Endodermal cell (in vitro differentiated cells): ENCODE measurements around the gene PSMD2. TPM values are rescaled to one million over a fixed set of nuclear protein-coding genes. Genes with fewer than 3 reads are reported as not detected.

Source experiments
- DNase-seq: peaks from one replicate; pipeline ENCODE4 v3.0.0-alpha.2; 2017
- H3K27ac ChIP-seq: 2 replicates; pipeline ENCODE4 v1.5.1; 2013; ENCODE audit warnings: mild to moderate bottlenecking, low read depth, low read length, moderate library complexity
- H3K27me3 ChIP-seq: 2 replicates; pipeline ENCODE4 v1.6.1; 2013; ENCODE audit warnings: mild to moderate bottlenecking, low read length, moderate library complexity; ENCODE audit not compliant: insufficient read depth, control insufficient read depth, poor library complexity, severe bottlenecking
- H3K36me3 ChIP-seq: 2 replicates; pipeline ENCODE4 v1.7.0; 2013; ENCODE audit warnings: mild to moderate bottlenecking, low read length, moderate library complexity; ENCODE audit not compliant: control insufficient read depth, insufficient read depth
- H3K4me1 ChIP-seq: one replicate; pipeline ENCODE4 v1.7.0; 2013; ENCODE audit warnings: low read length; ENCODE audit not compliant: control insufficient read depth, insufficient read depth
- H3K4me3 ChIP-seq: 2 replicates; pipeline ENCODE4 v1.5.1; 2013; ENCODE audit warnings: mild to moderate bottlenecking, low read length, moderate library complexity
- H3K9ac ChIP-seq: 2 replicates; pipeline ENCODE4 v1.6.1; 2013; ENCODE audit warnings: mild to moderate bottlenecking, low read length, moderate library complexity; ENCODE audit not compliant: poor library complexity, severe bottlenecking; ENCODE audit errors: extremely low read depth
- H3K9me3 ChIP-seq: 2 replicates; pipeline ENCODE4 v1.6.1; 2013; ENCODE audit warnings: mild to moderate bottlenecking, low read length, moderate library complexity; ENCODE audit not compliant: control insufficient read depth
- H3K27ac Mint-ChIP-seq: 2 replicates; pipeline ENCODE4 v1.8.0; 2020; ENCODE audit warnings: mixed read lengths
- H3K27me3 Mint-ChIP-seq: 2 replicates; pipeline ENCODE4 v1.8.0; 2021; ENCODE audit warnings: mild to moderate bottlenecking, mixed read lengths; ENCODE audit not compliant: insufficient read depth
- H3K36me3 Mint-ChIP-seq: 2 replicates; pipeline ENCODE4 v1.8.0; 2020; ENCODE audit warnings: low read depth, mixed read lengths
- H3K4me1 Mint-ChIP-seq: 2 replicates; pipeline ENCODE4 v1.8.0; 2020; ENCODE audit warnings: mixed read lengths
- H3K4me3 Mint-ChIP-seq: 2 replicates; pipeline ENCODE4 v1.8.0; 2020; ENCODE audit warnings: mild to moderate bottlenecking, moderate library complexity, mixed read lengths
- H3K9me3 Mint-ChIP-seq: 2 replicates; pipeline ENCODE4 v1.8.0; 2020; ENCODE audit warnings: mild to moderate bottlenecking, mixed read lengths
- CTCF ChIP-seq: fragments of 200-600 bp; sonication (generic); conservative IDR thresholded peaks from 2 replicates; pipeline ENCODE4 v1.5.0; 2021; ENCODE audit warnings: antibody characterized with exemption, mild to moderate bottlenecking
- WGBS, 2 experiments: methylation state at CpG; one replicate each; pipeline versions ENCODE4 v1.1.5 to v1.1.7; 2013; ENCODE audit warnings: missing lambda C conversion rate in 2 of 2, mixed read lengths in 1 of 2; ENCODE audit not compliant: insufficient coverage in 1 of 2, insufficient read length in 1 of 2; 5-methylcytosine and 5-hydroxymethylcytosine counted together
- total RNA-seq, 2 donors: library from RNA; stranded (reverse); fragmentation: NEBNext Ultra II Directional in 1 of 2; extraction: Animal tissue kit (Norgen Biotek cat#: 25700) in 1 of 2; gene quantifications; 2 replicates in 1 of 2; 3 replicates in 1 of 2; pipeline ENCODE4 v1.2.1, GENCODE V29; 2021

Gene PSMD2
- total RNA-seq, 2 donors from 2014 or later: 332 TPM

- WGBS, 2 experiments: 94 to 96% methylated on average over 14 to 15 of the region's 15 CpGs
- H3K27ac Mint-ChIP-seq: peak overlapping the region; percentile 84
These were observed 53.2 kb downstream of the PSMD2 start for GRCh38 chr3:184352149-184352785.

GRCh38 chr3:184352897-184353545 lies 54.0 kb downstream of the PSMD2 start:
- Mint-ChIP-seq H3K27ac (no peak overlapping the region), H3K4me1 (peaks cover 30% of the 10 kb centered on the region), H3K4me3 (no peak overlapping the region), H3K27me3 (no peaks in the 10 kb centered on the region), H3K36me3 (peaks cover 42% of the 10 kb centered on the region), H3K9me3 (no peaks in the 10 kb centered on the region)
- WGBS, 2 experiments: 94 to 96% methylated on average over 8 to 11 of the region's 11 CpGs
- Histone ChIP-seq H3K27me3 (no peaks in the 10 kb centered on the region), H3K9me3 (no peaks in the 10 kb centered on the region), H3K4me3 (no peak overlapping the region), H3K9ac (no peak overlapping the region), H3K36me3 (peaks cover 58% of the 10 kb centered on the region), H3K4me1 (peaks cover 12% of the 10 kb centered on the region), H3K27ac (no peak overlapping the region)
- no peak for TF ChIP-seq CTCF
- DNase-seq: no peak

More at GRCh38 chr3:184352149-184352785, 53.2 kb downstream of the PSMD2 start:
- Histone ChIP-seq H3K27ac (no peak overlapping the region), H3K4me3 (no peak overlapping the region), H3K27me3 (no peaks in the 10 kb centered on the region), H3K9me3 (no peaks in the 10 kb centered on the region), H3K9ac (no peak overlapping the region), H3K4me1 (peaks cover 12% of the 10 kb centered on the region), H3K36me3 (peaks cover 51% of the 10 kb centered on the region)
- H3K36me3 Mint-ChIP-seq: peaks cover 40% of the 10 kb centered on the region
- TF ChIP-seq CTCF: no peak
- peaks cover 30% of the 10 kb centered on the region for H3K4me1 Mint-ChIP-seq
- no peaks in the 10 kb centered on the region for H3K27me3 Mint-ChIP-seq
- H3K4me3 Mint-ChIP-seq: peak overlapping the region; percentile 14
- H3K9me3 Mint-ChIP-seq: no peaks in the 10 kb centered on the region
- peak; percentile 44 for DNase-seq

GRCh38 chr3:184353546-184353941 lies 54.5 kb downstream of the PSMD2 start:
- DNase-seq: no peak
- no peak overlapping the region for H3K27ac ChIP-seq
- H3K27me3 ChIP-seq: no peaks in the 10 kb centered on the region
- H3K4me1 ChIP-seq: peaks cover 12% of the 10 kb centered on the region
- H3K36me3 ChIP-seq: peaks cover 62% of the 10 kb centered on the region
- no peak overlapping the region for H3K4me3 ChIP-seq
- no peaks in the 10 kb centered on the region for H3K9me3 Mint-ChIP-seq
- H3K9me3 ChIP-seq: no peaks in the 10 kb centered on the region
- TF ChIP-seq CTCF: no peak
- peaks cover 29% of the 10 kb centered on the region for H3K4me1 Mint-ChIP-seq
- no peak overlapping the region for H3K27ac Mint-ChIP-seq
- H3K27me3 Mint-ChIP-seq: no peaks in the 10 kb centered on the region
- no peak overlapping the region for H3K4me3 Mint-ChIP-seq
- 95 to 100% methylated on average over 8 to 11 of the region's 11 CpGs for WGBS, 2 experiments
- H3K36me3 Mint-ChIP-seq: peaks cover 45% of the 10 kb centered on the region
- no peak overlapping the region for H3K9ac ChIP-seq
